Heart left ventricle (tissue), 13 donors: Measurements from ENCODE around the gene TMEM205.

ENCODE experiments used
- POLR2A ChIP-seq, 2 donors: fragments of 450-650 bp; IDR thresholded peaks; one replicate each; pipeline ENCODE4 v1.6.1; 2017; ENCODE audit warnings: antibody characterized with exemption in 2 of 2, mild to moderate bottlenecking in 2 of 2, moderate library complexity in 2 of 2
- TF ChIP-seq, protein P1 (sequence below), 12 donors: fragments of 200-600 bp; sonication (generic) in 4 of 12; IDR thresholded peaks; one replicate each; pipeline versions ENCODE4 v1.5.0 to v1.8.0; 2018 to 2022; ENCODE audit warnings: antibody characterized with exemption in 12 of 12, mild to moderate bottlenecking in 5 of 12
- donor health status: ischemic (EF 13 %, LVEDD 7.1; RV severe dilation, severe dysfunction).
- donor health status: DM: no; HTN: yes; CAD: no.
- donor health status: DM: no; HTN: no; CAD: no.
- donor health status: ischemic (EF 25% LVEDD 6.9; RV normal size, moderate dysfunction).
- donor health status: ischemic (EF 25% LVEDD 5.7; RV mildly dilated, moderate dysfunction).
- donor health status: ischemic (EF 35%, LVEDD 5.7; RV mildly dilated, moderate dysfunction).
- donor health status: nonischemic (EF 11% LVEDD 7.7; RV severe dilation, severe dysfunction).
- donor health status: DM: yes; HTN: yes; CAD: no.
- donor health status: PGD.
- donor health status: ischemic (EF 29% LVEDD 5.4; RV normal size, mild dysfunction).
- donor health status: nonischemic (EF 23%, LVEDD 6.1; RV moderate dilation, normal function).

- TF ChIP-seq POLR2A (IDR thresholded peaks at IDR 0.05) = no peak
- TF ChIP-seq, protein P1, sequence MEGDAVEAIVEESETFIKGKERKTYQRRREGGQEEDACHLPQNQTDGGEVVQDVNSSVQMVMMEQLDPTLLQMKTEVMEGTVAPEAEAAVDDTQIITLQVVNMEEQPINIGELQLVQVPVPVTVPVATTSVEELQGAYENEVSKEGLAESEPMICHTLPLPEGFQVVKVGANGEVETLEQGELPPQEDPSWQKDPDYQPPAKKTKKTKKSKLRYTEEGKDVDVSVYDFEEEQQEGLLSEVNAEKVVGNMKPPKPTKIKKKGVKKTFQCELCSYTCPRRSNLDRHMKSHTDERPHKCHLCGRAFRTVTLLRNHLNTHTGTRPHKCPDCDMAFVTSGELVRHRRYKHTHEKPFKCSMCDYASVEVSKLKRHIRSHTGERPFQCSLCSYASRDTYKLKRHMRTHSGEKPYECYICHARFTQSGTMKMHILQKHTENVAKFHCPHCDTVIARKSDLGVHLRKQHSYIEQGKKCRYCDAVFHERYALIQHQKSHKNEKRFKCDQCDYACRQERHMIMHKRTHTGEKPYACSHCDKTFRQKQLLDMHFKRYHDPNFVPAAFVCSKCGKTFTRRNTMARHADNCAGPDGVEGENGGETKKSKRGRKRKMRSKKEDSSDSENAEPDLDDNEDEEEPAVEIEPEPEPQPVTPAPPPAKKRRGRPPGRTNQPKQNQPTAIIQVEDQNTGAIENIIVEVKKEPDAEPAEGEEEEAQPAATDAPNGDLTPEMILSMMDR (IDR thresholded peaks at IDR 0.05) = no peak
Observed at GRCh38 chr19:11295180-11295579, 50.9 kb downstream of the TMEM205 start.
